Cardiac septum (tissue), 1 donor: ENCODE measurements around the gene TMEM208. TPM values are rescaled to one million over a fixed set of nuclear protein-coding genes. Genes with fewer than 3 reads are reported as not detected.
A peak's percentile ranks its signal among the peaks of the same experiment; 100 is the strongest.

ENCODE experiments used
- DNase-seq: peaks from one replicate; pipeline ENCODE4 v3.0.0-alpha.2; 2020; ENCODE audit warnings: low spot score
- intact Hi-C: fragments of 100-400 bp; cut with DNase I; formaldehyde crosslinking; loops from one replicate; pipeline ENCODE4 v1.14.0; 2022
- long read RNA-seq: library from polyadenylated mRNA; unstranded; transcript quantifications from one replicate; pipeline ENCODE4 v2.0.0, GENCODE V29; 2021
- total RNA-seq: library from RNA; stranded (reverse); fragmentation: NEBNext Ultra II Directional; extraction: Animal tissue kit (Norgen Biotek cat#: 25700); gene quantifications from one replicate; pipeline ENCODE4 v1.2.1, GENCODE V29; 2021
- donor health status: DM: no; HTN: no; CAD: no.

The TMEM208 gene
- 16.3 TPM for total RNA-seq
- long read RNA-seq, transcript TMEM208-201 (6 exons, 793 nt): major isoform, 8 of 11 reads
- long read RNA-seq, partial matches to known transcripts: 0 of 11 reads
- long read RNA-seq, other reads (novel, unspliced or antisense): 2 of 11 reads

DNA sequence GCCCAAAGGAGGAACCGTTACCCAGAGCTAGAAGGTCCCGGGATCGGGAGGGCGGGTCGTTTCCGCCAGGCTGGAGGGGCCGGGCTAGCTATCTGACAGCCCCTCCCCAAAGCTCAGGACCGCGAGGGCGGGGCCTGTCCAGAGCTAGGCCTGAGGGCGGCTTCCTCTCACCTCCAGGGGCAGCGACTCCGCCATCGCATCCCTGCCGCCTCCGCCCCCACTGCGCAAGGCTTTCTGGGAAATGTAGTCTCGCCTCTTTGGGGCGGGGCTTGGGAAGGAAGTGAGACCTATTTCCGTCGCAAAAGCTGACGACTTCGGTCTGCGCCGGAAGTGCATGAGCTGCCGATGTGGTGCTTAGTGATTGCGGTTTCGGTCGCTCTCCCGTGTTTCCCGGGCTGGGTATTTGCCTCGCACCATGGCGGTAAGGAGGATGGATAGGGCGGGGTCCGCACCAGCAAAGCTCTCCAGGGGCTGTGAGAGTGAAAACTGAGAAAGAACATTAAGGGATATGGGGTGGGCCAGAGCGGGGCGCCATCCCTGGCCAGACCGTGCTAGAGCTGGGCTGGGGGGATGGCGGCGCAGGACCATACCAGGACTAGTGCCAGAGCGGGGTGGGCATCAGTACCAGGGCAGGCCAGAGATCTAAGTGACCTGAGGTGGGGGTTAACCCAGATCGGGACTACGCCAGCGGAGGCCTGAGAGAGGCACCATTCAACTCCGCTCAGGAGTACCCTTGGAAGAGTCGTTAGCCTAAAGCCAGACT, at the start of gene TMEM208:
Gene TMEM208, plus strand, starts transcription at position 327 of the 763 bp plus-strand sequence. Its CDS starts 89 bp downstream, at position 416.
- intact Hi-C loops: loop anchor here (1.0 kb wide), 2 partner anchors 20 to 35 kb away; partner anchors contain the start of genes E2F4 and FHOD1
- peak; percentile 99 for DNase-seq

DNA sequence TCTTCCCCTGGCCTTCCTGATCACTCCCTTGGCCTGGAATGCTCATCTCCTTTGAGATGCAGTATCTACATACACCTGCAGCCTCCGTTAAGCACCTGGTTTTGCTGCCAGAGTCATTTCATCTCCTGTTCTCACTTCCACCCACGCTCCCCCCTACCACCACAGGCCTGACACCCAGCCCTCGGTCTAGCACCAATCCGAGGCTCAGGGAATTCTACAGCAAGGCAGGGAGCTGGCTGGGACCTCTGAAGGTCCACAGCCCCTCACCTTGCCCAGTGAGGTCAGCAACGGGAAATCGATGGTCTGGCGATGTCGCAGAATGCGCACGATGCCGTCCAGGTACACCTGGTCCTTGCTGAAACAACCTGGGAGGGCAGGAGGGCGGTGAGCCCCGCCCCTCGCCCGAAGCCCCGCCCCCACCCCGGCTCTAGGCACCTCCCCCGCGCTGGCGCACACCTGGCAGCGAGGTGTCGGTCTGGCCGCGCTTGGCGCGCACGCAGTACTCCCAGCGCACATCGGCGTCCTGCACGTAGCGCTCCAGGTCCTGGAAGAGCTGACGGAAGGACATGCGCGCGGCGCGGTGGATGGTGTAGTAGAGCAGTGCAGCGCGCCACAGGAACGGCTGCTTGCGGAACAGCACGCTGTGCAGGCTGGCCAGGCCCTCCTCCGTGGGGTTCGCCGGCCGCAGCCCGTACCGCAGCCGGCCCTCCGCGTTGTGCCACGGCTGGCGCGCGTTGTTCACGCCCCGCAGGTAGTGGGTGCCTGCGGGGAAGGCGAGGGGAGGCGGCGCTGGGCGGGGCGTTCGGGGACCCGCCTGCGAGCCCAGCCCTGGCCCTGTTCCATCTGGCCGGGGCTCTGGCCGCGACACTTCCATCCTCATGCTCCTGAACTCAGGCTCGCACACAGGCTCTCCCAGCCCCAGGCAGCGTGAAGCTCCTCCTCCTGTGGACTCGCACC, 48.9 kb upstream of the TMEM208 start:
- DNase-seq: no peak
- intact Hi-C loops: no loop called here

DNA sequence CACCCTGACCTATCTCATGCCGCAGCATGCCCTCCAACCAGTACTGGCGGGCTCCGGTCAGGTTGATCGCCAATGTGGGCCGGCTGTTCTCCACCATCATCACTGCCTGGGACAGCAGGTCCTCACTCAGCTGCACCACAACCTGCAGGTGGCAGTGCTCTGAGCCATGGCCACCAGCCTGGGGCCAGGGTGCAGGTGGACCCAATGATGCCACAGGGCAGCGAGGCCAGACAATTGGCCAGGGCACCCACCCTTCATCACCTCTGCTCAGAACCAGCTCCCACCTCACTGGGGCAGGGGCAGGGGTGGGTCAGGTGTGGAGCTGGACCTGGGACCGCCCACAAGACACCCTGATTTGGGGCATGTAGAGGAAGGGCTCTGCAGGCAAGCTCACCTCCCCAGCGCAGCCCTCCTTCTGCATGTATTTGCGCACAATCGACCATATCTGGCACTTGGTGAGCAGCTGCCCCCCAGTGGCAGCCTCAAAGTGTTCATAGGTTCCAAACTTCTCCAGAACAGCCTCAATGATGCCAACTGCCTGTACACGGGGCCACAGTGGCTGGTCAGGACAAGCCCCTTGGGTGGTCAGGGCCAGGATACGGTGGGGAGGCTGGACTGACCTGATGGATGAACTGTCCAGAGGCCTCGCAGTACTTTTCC, 47.4 kb upstream of the TMEM208 start:
- intact Hi-C loops: no loop called here
- DNase-seq: no peak

DNA sequence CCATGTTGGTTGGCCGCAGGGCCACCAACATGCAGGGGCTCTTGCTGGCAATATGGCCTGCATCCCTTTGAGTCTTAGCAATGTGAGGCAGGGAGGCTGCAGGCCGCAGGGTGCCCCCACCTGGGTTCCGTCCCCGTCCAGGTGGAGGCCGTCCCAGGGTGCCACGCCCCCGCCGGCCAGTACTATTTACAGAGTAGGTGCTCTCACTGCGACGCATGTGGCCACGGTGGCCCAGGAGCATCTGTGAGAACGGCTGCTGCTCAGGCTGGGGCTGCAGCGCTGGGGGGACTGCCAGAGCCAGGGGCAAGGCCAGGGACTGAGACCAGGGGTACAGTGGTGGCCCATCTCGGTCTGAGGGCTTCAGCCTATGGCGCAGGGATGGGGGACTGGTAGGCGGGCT, 46.8 kb upstream of the TMEM208 start:
- intact Hi-C loops: no loop called here
- no peak for DNase-seq

DNA sequence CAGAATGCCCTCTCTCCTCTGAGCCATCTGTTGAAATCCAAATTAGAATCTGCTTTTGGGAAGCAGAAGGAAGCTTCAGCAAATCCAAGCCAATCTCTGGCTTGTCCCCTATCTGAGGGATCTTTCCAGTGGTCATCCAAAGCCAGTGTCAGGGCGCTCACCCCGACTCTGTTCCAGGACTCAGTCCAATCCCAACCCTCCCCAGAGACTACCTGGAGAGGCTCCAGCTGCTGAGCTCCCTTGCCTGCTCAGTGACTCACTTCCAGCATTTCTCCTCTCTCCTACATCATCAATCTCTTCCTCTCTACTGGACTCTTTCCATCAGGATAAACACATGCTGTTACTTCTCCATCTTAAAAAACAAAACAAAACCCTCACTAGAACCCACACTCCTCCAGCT, 45.6 kb upstream of the TMEM208 start:
- intact Hi-C loops: no loop called here
- DNase-seq: no peak

DNA sequence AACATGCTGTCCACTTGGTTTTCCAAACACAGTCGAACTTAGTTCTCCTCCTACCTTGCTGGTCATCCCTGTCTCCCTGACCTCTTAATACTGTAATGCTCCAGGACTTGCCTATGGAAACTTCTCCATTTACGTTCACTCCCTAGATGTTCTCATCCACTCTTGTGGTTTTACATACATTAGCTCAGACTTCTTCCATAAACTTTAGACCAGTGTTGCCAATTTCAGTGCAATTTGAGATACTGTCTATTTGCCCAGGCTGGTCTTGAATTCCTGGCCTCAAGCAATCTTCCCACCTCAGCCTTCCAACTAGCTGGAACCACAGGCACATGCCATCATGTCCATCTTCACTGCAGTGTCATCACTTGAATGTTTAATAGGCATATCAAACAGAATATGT, 44.6 kb upstream of the TMEM208 start:
- DNase-seq: no peak
- intact Hi-C loops: no loop called here

DNA sequence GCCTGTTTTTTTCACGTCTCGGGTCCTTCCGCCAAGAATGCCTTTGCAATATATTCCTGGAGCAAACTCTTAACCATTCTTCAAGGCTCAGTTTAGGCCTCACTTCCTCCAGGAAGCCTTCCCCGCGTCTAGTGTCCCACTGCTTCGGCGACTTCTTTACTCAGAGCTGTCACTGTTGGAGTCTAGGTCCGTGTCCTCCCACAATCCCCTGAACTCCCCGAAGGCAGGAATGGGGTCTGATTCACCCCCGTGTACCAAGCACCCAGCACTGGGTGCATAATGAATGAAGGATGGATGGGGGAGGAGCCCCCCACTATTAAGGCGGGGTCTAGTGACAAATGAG, 43.7 kb upstream of the TMEM208 start:
- intact Hi-C loops: no loop called here
- DNase-seq: no peak

DNA sequence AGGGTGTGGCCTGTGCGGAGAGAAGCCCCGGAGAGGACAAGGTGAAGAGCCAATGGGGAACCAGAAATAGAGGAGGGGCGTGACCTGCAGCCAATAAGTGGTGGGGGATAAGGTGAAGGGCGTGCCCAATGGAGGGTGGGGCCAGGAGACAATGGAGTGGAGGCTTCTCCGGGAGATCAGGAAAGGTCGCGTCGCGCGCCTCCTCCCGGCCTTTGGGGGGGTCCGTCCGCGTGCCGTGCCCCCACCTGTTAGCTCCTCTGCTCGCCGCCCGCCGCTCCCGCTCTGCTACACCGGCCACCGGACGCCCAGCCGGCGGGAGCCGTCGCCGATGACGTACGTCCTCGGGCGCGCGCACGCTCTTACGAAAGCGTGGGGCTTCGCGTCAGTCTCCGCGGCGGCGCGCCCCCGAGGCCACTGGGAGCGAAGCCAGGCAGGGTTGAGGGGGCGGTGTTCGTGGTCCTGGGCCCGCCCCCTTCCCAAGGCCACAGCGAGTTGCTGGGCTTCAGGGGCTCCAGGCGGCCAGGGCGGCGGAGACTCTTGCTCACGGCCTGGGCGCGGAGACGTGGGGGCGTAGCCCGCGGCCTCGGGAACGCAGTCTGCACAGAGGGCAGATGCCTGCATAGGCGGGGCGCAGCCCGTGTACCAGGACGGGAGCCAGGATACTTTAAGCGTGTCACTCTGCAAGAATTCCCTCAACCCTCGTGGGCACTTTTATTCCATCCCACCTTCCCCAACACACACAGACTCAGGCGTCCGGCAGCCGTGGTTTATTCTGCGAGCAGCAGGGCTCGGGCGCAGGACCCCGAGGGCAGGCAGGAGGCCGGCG, 43.1 kb upstream of the TMEM208 start, which contains the start of gene MATCAP1:
Gene MATCAP1, minus strand, starts transcription at position 337 of the 826 bp plus-strand sequence. CDS start 3,353 bp downstream, outside the sequence.
- DNase-seq: peak; percentile 96
- intact Hi-C loops: loop anchor here (2.0 kb wide), 1 partner anchor 23 kb away; no protein-coding TSS in a partner anchor

DNA sequence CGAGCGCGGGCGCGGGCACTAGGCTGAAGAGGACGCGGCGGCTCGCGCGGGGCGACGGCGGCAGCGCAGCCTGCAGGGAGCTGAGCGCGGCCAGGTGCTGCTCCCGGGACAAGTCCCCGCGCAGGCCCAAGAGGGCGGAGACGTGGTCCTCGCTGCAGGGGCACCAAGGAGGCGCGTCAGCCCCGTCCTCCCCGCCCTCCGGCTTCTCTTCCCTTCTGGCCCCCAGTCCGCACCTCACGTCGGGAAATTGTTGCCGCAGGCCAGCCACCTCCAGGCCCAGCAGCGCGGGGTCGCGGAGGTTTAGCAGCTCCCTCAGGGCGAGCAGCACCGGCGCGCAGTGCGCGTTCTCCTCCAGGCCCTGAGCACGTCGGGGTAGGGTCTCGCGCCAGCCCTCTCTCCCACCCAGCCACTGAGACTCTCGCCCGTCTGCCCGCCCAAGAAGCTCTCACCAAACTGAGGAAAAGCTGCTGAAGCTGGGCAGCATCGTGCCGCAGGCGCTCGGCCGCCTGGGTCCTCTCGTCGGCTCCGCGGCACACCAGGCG, 42.4 kb upstream of the TMEM208 start:
- intact Hi-C loops: loop anchor here (2.0 kb wide), 1 partner anchor 24 kb away; no protein-coding TSS in a partner anchor

DNA sequence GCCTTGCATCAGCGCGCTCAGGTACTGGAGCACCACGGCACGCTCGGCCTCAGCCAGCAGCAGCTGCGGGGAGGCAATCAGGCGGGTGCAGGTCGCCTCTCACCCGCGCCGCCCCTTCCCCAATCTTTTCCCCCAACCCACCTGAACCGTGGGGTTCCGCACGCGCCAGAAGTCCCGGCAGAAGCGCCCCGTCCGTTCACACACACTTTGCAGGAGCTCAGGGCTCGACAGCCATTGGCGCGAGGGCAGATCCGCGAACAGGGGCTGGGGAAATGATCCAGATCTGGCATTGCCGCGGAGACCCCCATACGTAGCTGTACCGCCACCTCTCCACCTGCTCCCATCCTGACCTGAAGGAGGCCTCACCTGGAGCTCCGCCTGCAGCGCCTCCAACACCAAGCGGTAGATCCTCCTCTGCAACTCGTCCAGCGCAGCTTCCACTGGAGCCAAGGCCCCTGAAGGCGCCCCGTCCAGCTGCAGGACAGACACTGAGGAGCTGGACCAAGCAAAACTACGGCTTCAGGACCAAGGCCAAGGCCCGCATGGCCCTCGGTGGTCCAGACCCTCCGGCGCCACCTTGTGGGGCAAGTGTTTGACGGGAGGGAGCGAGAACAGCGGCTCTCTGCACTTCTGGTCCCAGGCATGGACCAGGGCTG, 41.8 kb upstream of the TMEM208 start:
- DNase-seq: peak; percentile 93
- intact Hi-C loops: loop anchor here (2.0 kb wide), 1 partner anchor 24 kb away; no protein-coding TSS in a partner anchor

More for the DNA sequence above, 42.4 kb upstream of the TMEM208 start:
- DNase-seq: no peak

DNA sequence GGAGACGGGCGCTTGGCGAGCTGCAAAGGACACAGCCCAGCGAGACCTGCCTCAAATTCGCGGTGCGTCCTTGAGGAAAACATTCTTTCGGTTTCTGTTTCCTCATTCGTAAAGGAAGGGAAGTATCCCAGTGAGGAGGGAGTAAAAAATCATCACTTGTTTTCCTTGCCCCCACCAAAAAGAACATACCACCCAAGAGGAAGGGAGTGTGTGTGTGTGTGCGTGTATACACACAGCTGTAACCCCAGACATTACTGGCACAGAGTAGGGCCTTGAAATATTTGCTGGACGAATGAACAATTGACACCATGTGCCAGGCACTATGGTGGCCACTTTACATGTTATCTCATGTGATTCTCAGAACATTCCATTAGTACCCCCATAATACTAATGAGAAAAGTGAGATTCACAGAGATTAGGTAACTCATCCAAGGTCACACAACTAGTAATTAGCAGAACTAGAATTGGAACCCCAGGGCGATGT, 41.2 kb upstream of the TMEM208 start:
- intact Hi-C loops: loop anchor here (2.0 kb wide), 1 partner anchor 25 kb away; no protein-coding TSS in a partner anchor
- no peak for DNase-seq

DNA sequence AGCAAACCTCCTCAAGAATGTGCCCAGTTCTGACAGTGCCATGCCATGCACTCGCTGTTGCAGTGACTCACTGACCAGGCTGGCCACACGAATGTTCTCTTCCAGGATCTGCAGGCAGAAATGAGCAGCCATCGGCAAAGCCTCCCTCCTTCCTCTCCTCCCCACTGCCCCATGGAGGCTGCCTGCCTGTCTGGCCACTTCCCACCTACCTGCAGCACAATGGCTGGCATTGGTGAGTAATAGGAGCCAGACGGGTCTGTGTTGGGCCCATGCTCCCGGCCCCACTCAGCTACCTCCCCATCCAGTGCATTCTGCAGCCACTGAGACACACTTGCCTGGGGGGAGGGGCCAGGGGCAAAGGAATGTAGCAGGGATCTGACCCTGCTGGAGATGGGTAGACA, 40.4 kb upstream of the TMEM208 start:
- intact Hi-C loops: no loop called here
- DNase-seq: no peak

DNA sequence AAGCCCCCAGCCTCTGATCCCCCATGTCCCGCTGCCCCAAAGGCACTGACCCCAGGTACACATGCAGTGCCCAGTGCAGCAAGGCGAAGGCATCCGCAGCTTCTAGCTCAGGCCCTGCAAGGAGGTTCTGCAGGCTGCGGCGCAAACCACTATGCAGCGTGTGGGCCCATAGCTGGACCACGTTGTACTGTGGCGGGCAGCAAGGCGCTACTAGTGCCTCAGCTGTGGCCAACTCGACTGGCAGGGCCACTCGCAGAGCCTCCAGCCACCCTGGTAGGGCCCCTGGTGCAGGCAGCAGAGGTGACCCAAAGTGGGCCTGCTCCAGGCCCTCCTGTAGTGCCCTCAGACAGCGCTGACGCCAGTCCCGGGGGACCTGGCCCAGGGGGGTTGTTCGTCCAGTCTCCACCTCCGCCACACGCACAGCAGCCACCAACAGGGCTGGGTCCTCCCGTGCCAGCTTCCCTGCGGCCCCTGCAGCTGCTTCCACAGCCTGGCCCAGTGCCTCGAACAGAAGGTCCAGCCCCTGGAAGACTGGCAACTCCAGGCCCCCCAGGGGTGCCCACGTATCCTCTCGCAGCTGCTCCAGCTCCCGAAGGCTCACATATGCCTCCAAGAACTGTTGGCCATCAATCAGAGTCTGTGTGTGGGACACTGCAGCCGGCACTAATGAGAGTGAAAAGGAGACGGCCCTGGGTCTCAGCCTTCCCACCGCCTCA, 39.6 kb upstream of the TMEM208 start:
- intact Hi-C loops: no loop called here
- DNase-seq: no peak

DNA sequence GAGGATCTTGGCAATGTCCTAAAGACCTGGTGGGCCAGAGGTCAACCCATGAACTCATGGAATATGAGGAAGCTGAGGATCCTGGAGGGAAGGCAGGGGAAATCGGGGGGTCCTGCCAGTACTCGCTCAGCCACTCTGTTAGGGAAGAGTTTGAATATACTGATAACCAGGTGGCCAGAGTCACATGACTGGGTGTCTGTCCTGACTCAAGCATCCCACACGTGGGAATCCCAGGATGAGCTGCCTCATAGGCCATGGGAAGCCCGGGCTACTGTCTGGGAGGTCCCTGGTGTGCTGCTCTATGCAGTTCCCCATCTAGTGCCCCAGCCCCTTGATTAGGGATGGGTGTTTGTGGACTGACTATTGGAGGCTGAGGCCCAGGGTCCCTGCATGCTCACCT, 38.6 kb upstream of the TMEM208 start:
- intact Hi-C loops: no loop called here
- DNase-seq: no peak

DNA sequence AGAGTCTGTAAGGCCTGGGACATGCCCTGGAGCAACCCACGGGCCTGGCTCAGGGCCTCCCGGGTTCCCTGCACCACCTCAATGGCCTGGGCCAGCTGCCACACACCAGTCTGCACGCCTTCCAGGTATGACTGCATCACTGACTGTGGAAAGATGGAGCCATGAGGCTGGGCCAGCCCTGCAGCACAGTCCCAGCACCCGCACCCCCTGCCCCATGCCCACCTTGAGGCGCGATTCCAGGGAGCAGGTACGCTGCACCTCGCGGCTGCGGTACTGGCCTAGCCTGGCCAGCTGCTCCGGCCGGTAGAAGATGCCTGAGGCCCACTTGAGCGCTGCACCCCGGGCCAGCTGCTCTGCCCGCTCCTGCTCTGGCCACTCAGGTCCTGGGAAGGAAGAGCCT, 38.1 kb upstream of the TMEM208 start:
- DNase-seq: no peak
- intact Hi-C loops: no loop called here

DNA sequence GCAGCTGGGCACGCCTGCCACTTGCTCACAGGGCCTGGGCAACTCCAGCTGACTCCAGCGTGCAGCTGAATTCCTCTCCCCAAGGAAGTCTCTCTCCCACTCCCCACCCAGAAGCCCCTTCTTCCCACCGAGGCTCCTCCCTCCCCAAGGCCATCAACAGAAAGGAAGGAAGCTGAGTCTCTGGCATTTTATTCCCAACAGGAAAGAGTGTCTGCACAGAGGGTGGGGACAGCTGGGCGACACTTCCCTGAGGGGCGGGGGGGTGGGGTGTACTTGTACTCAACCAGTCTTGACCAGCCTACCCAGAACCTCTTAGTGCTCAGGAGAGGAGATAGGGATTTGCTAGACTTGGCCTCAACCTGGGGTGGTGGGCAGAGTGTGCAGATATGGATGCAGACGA, 36.9 kb upstream of the TMEM208 start, which contains the start of gene EXOC3L1:
Gene EXOC3L1, minus strand, starts transcription at position 96 of the 400 bp plus-strand sequence. CDS start 460 bp downstream, outside the sequence.
- intact Hi-C loops: no loop called here
- DNase-seq: no peak
